K562 (cell line): ENCODE data around the gene APOBEC3A.

Source experiments
- CTBP1 ChIP-seq: fragments of 450-650 bp; IDR thresholded peaks from 2 replicates; pipeline ENCODE4 v1.6.1; 2016; ENCODE audit warnings: borderline replicate concordance
- CTCF ChIP-seq, 3 experiments: IDR thresholded peaks in 2 of 3; conservative IDR thresholded peaks in 1 of 3; 2 replicates each; pipeline ENCODE4 v1.5.1; 2011 to 2012; ENCODE audit warnings: low read length in 3 of 3, mild to moderate bottlenecking in 3 of 3, control low read depth in 2 of 3, improper control_type of control experiment in 1 of 3, inconsistent platforms in 1 of 3, low read depth in 1 of 3, mixed read lengths in 1 of 3, moderate library complexity in 1 of 3; ENCODE audit not compliant: insufficient read depth in 2 of 3
- NR2C2 ChIP-seq, 2 experiments: fragments of 200-800 bp in 1 of 2; sonication (Bioruptor generic) in 1 of 2; sonication (generic) in 1 of 2; formaldehyde crosslinking in 1 of 2; IDR thresholded peaks; 2 replicates each; pipeline versions ENCODE4 v1.6.1 to v1.8.0; 2016 to 2022; ENCODE audit warnings: mild to moderate bottlenecking in 1 of 2, missing compliant biosample characterization in 1 of 2, missing genetic modification characterization in 1 of 2, missing genetic modification reagents in 1 of 2
- POLR2A ChIP-seq: fragments of 450-650 bp; conservative IDR thresholded peaks from 2 replicates; pipeline ENCODE4 v1.6.1; 2016
- RAD21 ChIP-seq, 2 experiments: fragments of 250-450 bp in 1 of 2; fragments of 450-650 bp in 1 of 2; sonication (Bioruptor Pico) in 1 of 2; formaldehyde crosslinking in 1 of 2; IDR thresholded peaks in 1 of 2; conservative IDR thresholded peaks in 1 of 2; 2 replicates each; pipeline versions ENCODE4 v1.4.0 to v1.8.0; 2020 to 2022; ENCODE audit warnings: mild to moderate bottlenecking in 2 of 2, moderate library complexity in 1 of 2
- SMC3 ChIP-seq: conservative IDR thresholded peaks from 2 replicates; pipeline ENCODE4 v1.6.1; 2011; ENCODE audit warnings: low read depth, low read length, improper control_type of control experiment; ENCODE audit not compliant: insufficient read depth
- ZNF609 ChIP-seq: sonication (generic); formaldehyde crosslinking; IDR thresholded peaks from 2 replicates; pipeline ENCODE4 v1.8.1; 2023; ENCODE audit warnings: missing genetic modification reagents, mild to moderate bottlenecking, borderline replicate concordance

- TF ChIP-seq NR2C2 (CRISPR knock-in tag; IDR thresholded peaks at IDR 0.05) = no peak
- no peak for TF ChIP-seq NR2C2 (tag; IDR thresholded peaks at IDR 0.05)
- TF ChIP-seq RAD21 (CRISPR knock-in tag; conservative IDR thresholded peaks at IDR 0.05 in 1 of 2, IDR thresholded peaks at IDR 0.05 in 1 of 2) = no peak
- TF ChIP-seq ZNF609 (CRISPR knock-in tag) = no peak
- no peak for TF ChIP-seq POLR2A
- no peak for TF ChIP-seq CTCF (IDR thresholded peaks at IDR 0.05 in 2 of 3, conservative IDR thresholded peaks at IDR 0.05 in 1 of 3; ENCODE audit: insufficient read depth in 2 of 3, low read depth in 1 of 3, low read length in 3 of 3)
- no peak for TF ChIP-seq SMC3
- TF ChIP-seq CTBP1 = no peak
Measured at GRCh38 chr22:38937541-38937940, 19.9 kb upstream of the APOBEC3A start.
